ENCODE results near the gene FADS2.

FADS2 gene

GRCh38 chr11:61838501-61838900, 10.4 kb downstream of the FADS2 start:
- Histone ChIP-seq H2AFZ (ENCODE audit: insufficient read depth, low read length, poor library complexity) (no peak overlapping the region), H3K36me3 (ENCODE audit: control insufficient read depth in 1 of 2, insufficient read depth in 2 of 2, low read length in 2 of 2) (peaks cover 66 to 72% of the 10 kb centered on the region in 2 experiments), H3K4me2 (ENCODE audit: low read length) (no peak overlapping the region), H3K27ac (ENCODE audit: low read depth, low read length) (no peak overlapping the region), H2AK5ac (ENCODE audit: low read length) (no peak overlapping the region), H3K4me1 (ENCODE audit: control insufficient read depth in 1 of 2, insufficient read depth in 2 of 2, low read length in 2 of 2) (peaks cover 10 to 11% of the 10 kb centered on the region in 2 experiments), H2BK5ac (ENCODE audit: low read depth, low read length, poor library complexity) (no peak overlapping the region), H3K9ac (ENCODE audit: low read length) (no peak overlapping the region), H4K8ac (ENCODE audit: low read depth, low read length) (no peak overlapping the region), H3K23ac (ENCODE audit: low read length) (no peak overlapping the region), H3K27me3 (ENCODE audit: insufficient read depth, low read length) (no peaks in the 10 kb centered on the region), H3K18ac (ENCODE audit: low read length) (peak overlapping the region; percentile 6), H3K79me1 (ENCODE audit: low read length) (no peaks in the 10 kb centered on the region), H2BK12ac (ENCODE audit: low read length) (no peak overlapping the region), H3K4ac (ENCODE audit: low read depth, low read length) (no peak overlapping the region), H3K79me2 (ENCODE audit: control insufficient read depth, insufficient read depth, low read length, poor library complexity) (peaks cover 3% of the 10 kb centered on the region), H4K12ac (ENCODE audit: low read depth, low read length) (no peak overlapping the region), H2BK120ac (ENCODE audit: insufficient read depth, low read length, poor library complexity) (no peak overlapping the region), H3K14ac (ENCODE audit: low read length) (no peak overlapping the region), H3K9me3 (ENCODE audit: insufficient read depth, low read depth, low read length) (peaks cover 6% of the 10 kb centered on the region), H3K4me3 (ENCODE audit: low read depth, low read length) (no peak overlapping the region), H4K91ac (ENCODE audit: low read depth, low read length) (no peak overlapping the region)
- no peak for DNase-seq
- no CpG with 5 or more reads among the region's 5 CpGs for WGBS (ENCODE audit: extremely low coverage, insufficient coverage, insufficient read length)

- Histone ChIP-seq H3K27ac (ENCODE audit: low read depth, low read length) (no peak overlapping the region), H2AFZ (ENCODE audit: insufficient read depth, low read length, poor library complexity) (no peak overlapping the region), H4K12ac (ENCODE audit: low read depth, low read length) (no peak overlapping the region), H3K4me3 (ENCODE audit: low read depth, low read length) (no peak overlapping the region), H3K4me2 (ENCODE audit: low read length) (no peak overlapping the region), H2AK5ac (ENCODE audit: low read length) (no peak overlapping the region), H3K4me1 (ENCODE audit: control insufficient read depth in 1 of 2, insufficient read depth in 2 of 2, low read length in 2 of 2) (peaks cover 6 to 8% of the 10 kb centered on the region in 2 experiments), H2BK12ac (ENCODE audit: low read length) (no peak overlapping the region), H4K8ac (ENCODE audit: low read depth, low read length) (no peak overlapping the region), H3K14ac (ENCODE audit: low read length) (no peak overlapping the region), H3K27me3 (ENCODE audit: insufficient read depth, low read length) (no peaks in the 10 kb centered on the region), H2BK5ac (ENCODE audit: low read depth, low read length, poor library complexity) (no peak overlapping the region), H2BK120ac (ENCODE audit: insufficient read depth, low read length, poor library complexity) (no peak overlapping the region), H3K79me1 (ENCODE audit: low read length) (no peaks in the 10 kb centered on the region), H3K36me3 (ENCODE audit: control insufficient read depth in 1 of 2, insufficient read depth in 2 of 2, low read length in 2 of 2) (peaks cover 62 to 68% of the 10 kb centered on the region in 2 experiments), H3K9me3 (ENCODE audit: insufficient read depth, low read depth, low read length) (peaks cover 3% of the 10 kb centered on the region), H3K23ac (ENCODE audit: low read length) (no peak overlapping the region), H3K79me2 (ENCODE audit: control insufficient read depth, insufficient read depth, low read length, poor library complexity) (no peaks in the 10 kb centered on the region), H3K4ac (ENCODE audit: low read depth, low read length) (no peak overlapping the region), H3K18ac (ENCODE audit: low read length) (peak overlapping the region; percentile 6), H4K91ac (ENCODE audit: low read depth, low read length) (no peak overlapping the region), H3K9ac (ENCODE audit: low read length) (no peak overlapping the region)
- no peak for DNase-seq
- WGBS (ENCODE audit: extremely low coverage, insufficient coverage, insufficient read length): no CpG with 5 or more reads among the region's 10 CpGs
These were observed 10.8 kb downstream of the FADS2 start for GRCh38 chr11:61838921-61839320.

- no peaks in the 10 kb centered on the region for H3K79me2 ChIP-seq (ENCODE audit: control insufficient read depth, insufficient read depth, low read length, poor library complexity)
- H2AK5ac ChIP-seq (ENCODE audit: low read length): no peak overlapping the region
- no peak overlapping the region for H4K8ac ChIP-seq (ENCODE audit: low read depth, low read length)
- no peak overlapping the region for H3K27ac ChIP-seq (ENCODE audit: low read depth, low read length)
- no peak overlapping the region for H2BK120ac ChIP-seq (ENCODE audit: insufficient read depth, low read length, poor library complexity)
- no peak for DNase-seq
- H3K4me1 ChIP-seq (ENCODE audit: control insufficient read depth in 1 of 2, insufficient read depth in 2 of 2, low read length in 2 of 2): no peaks in the 10 kb centered on the region
- H3K4me2 ChIP-seq (ENCODE audit: low read length): no peak overlapping the region
- peaks cover 62 to 69% of the 10 kb centered on the region in 2 experiments for H3K36me3 ChIP-seq (ENCODE audit: control insufficient read depth in 1 of 2, insufficient read depth in 2 of 2, low read length in 2 of 2)
- no peak overlapping the region for H3K14ac ChIP-seq (ENCODE audit: low read length)
- H4K12ac ChIP-seq (ENCODE audit: low read depth, low read length): no peak overlapping the region
- no peak overlapping the region for H3K23ac ChIP-seq (ENCODE audit: low read length)
- H3K79me1 ChIP-seq (ENCODE audit: low read length): no peaks in the 10 kb centered on the region
- no peak overlapping the region for H3K4ac ChIP-seq (ENCODE audit: low read depth, low read length)
- no peaks in the 10 kb centered on the region for H3K27me3 ChIP-seq (ENCODE audit: insufficient read depth, low read length)
- no peak overlapping the region for H3K4me3 ChIP-seq (ENCODE audit: low read depth, low read length)
- H2BK12ac ChIP-seq (ENCODE audit: low read length): no peak overlapping the region
- no peak overlapping the region for H3K18ac ChIP-seq (ENCODE audit: low read length)
- H3K9ac ChIP-seq (ENCODE audit: low read length): no peak overlapping the region
- no peak overlapping the region for H2AFZ ChIP-seq (ENCODE audit: insufficient read depth, low read length, poor library complexity)
- no CpG with 5 or more reads among the region's 2 CpGs for WGBS (ENCODE audit: extremely low coverage, insufficient coverage, insufficient read length)
- no peak overlapping the region for H4K91ac ChIP-seq (ENCODE audit: low read depth, low read length)
- peaks cover 3% of the 10 kb centered on the region for H3K9me3 ChIP-seq (ENCODE audit: insufficient read depth, low read depth, low read length)
- H2BK5ac ChIP-seq (ENCODE audit: low read depth, low read length, poor library complexity): no peak overlapping the region
These were observed 11.6 kb downstream of the FADS2 start for GRCh38 chr11:61839742-61840141.

GRCh38 chr11:61840371-61840770, 12.3 kb downstream of the FADS2 start:
- H3K79me2 ChIP-seq (ENCODE audit: control insufficient read depth, insufficient read depth, low read length, poor library complexity): no peaks in the 10 kb centered on the region
- H3K18ac ChIP-seq (ENCODE audit: low read length): no peak overlapping the region
- H3K14ac ChIP-seq (ENCODE audit: low read length): no peak overlapping the region
- H4K91ac ChIP-seq (ENCODE audit: low read depth, low read length): no peak overlapping the region
- H3K23ac ChIP-seq (ENCODE audit: low read length): no peak overlapping the region
- no peak overlapping the region for H3K4me2 ChIP-seq (ENCODE audit: low read length)
- H2AK5ac ChIP-seq (ENCODE audit: low read length): no peak overlapping the region
- no peak overlapping the region for H3K4me3 ChIP-seq (ENCODE audit: low read depth, low read length)
- no peaks in the 10 kb centered on the region for H3K27me3 ChIP-seq (ENCODE audit: insufficient read depth, low read length)
- H2BK5ac ChIP-seq (ENCODE audit: low read depth, low read length, poor library complexity): no peak overlapping the region
- no peak overlapping the region for H3K4ac ChIP-seq (ENCODE audit: low read depth, low read length)
- no peak overlapping the region for H3K27ac ChIP-seq (ENCODE audit: low read depth, low read length)
- peaks cover 3% of the 10 kb centered on the region for H3K9me3 ChIP-seq (ENCODE audit: insufficient read depth, low read depth, low read length)
- no peak for DNase-seq
- H4K8ac ChIP-seq (ENCODE audit: low read depth, low read length): no peak overlapping the region
- H4K12ac ChIP-seq (ENCODE audit: low read depth, low read length): no peak overlapping the region
- H3K79me1 ChIP-seq (ENCODE audit: low read length): no peaks in the 10 kb centered on the region
- no peak overlapping the region for H2AFZ ChIP-seq (ENCODE audit: insufficient read depth, low read length, poor library complexity)
- H2BK12ac ChIP-seq (ENCODE audit: low read length): no peak overlapping the region
- H2BK120ac ChIP-seq (ENCODE audit: insufficient read depth, low read length, poor library complexity): no peak overlapping the region
- WGBS (ENCODE audit: extremely low coverage, insufficient coverage, insufficient read length): no CpG with 5 or more reads among the region's 7 CpGs
- H3K4me1 ChIP-seq (ENCODE audit: control insufficient read depth in 1 of 2, insufficient read depth in 2 of 2, low read length in 2 of 2): no peaks in the 10 kb centered on the region
- peaks cover 67 to 74% of the 10 kb centered on the region in 2 experiments for H3K36me3 ChIP-seq (ENCODE audit: control insufficient read depth in 1 of 2, insufficient read depth in 2 of 2, low read length in 2 of 2)
- no peak overlapping the region for H3K9ac ChIP-seq (ENCODE audit: low read length)
